Loucy (cell line): ENCODE measurements around the gene PAN2.
"Not testable (repeated sequence)": the region's sequence is repeated elsewhere in the genome, so short reads cannot be mapped to it uniquely, and the experiment has no call there.

ENCODE experiments used
- EZH2phosphoT487 ChIP-seq: fragments of 200-600 bp; IDR thresholded peaks from 2 replicates; pipeline ENCODE4 v1.6.1; 2018; ENCODE audit warnings: antibody characterized with exemption, mild to moderate bottlenecking, moderate library complexity, borderline replicate concordance
- TF ChIP-seq, protein P1 (sequence below): fragments of 200-600 bp; sonication (generic); conservative IDR thresholded peaks from 2 replicates; pipeline ENCODE4 v1.5.1; 2014; ENCODE audit warnings: mild to moderate bottlenecking, antibody characterized with exemption, low read length

DNA sequence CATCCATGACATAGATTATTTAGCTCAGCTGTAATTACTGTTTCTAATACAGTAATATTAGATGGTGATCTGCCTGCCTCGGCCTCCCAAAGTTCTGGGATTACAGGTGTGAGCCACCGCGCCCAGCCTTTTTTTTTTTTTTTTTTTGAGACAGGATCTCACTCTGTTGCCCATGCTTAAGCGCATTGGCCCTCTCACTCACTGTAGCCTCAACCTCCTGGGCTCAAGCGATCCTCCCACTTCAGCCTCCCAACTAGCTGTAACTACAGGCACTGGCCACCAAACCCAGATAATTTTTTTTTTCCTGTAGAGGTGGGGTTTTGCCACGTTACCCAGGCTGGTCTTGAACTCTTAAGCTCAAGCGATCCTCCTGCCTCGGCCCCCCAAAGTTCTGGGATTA, 1.7 kb upstream of the PAN2 start:
- TF ChIP-seq, protein P1, sequence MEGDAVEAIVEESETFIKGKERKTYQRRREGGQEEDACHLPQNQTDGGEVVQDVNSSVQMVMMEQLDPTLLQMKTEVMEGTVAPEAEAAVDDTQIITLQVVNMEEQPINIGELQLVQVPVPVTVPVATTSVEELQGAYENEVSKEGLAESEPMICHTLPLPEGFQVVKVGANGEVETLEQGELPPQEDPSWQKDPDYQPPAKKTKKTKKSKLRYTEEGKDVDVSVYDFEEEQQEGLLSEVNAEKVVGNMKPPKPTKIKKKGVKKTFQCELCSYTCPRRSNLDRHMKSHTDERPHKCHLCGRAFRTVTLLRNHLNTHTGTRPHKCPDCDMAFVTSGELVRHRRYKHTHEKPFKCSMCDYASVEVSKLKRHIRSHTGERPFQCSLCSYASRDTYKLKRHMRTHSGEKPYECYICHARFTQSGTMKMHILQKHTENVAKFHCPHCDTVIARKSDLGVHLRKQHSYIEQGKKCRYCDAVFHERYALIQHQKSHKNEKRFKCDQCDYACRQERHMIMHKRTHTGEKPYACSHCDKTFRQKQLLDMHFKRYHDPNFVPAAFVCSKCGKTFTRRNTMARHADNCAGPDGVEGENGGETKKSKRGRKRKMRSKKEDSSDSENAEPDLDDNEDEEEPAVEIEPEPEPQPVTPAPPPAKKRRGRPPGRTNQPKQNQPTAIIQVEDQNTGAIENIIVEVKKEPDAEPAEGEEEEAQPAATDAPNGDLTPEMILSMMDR = not testable (repeated sequence)
- not testable (repeated sequence) for TF ChIP-seq EZH2phosphoT487
